Cardiac septum (tissue), 1 donor: ENCODE measurements around the gene SLC10A7. TPM values are rescaled to one million over a fixed set of nuclear protein-coding genes. Genes with fewer than 3 reads are reported as not detected.

Experiments used
- DNase-seq: peaks from one replicate; pipeline ENCODE4 v3.0.0-alpha.2; 2020; ENCODE audit warnings: low spot score
- intact Hi-C: fragments of 100-400 bp; cut with DNase I; formaldehyde crosslinking; loops from one replicate; pipeline ENCODE4 v1.14.0; 2022
- total RNA-seq: library from RNA; stranded (reverse); fragmentation: NEBNext Ultra II Directional; extraction: Animal tissue kit (Norgen Biotek cat#: 25700); gene quantifications from one replicate; pipeline ENCODE4 v1.2.1, GENCODE V29; 2021
- donor health status: DM: no; HTN: no; CAD: no.

Gene SLC10A7
- total RNA-seq, 1 donor from 2014 or later, result 5.0 TPM

GRCh38 chr4:146282657-146283056 lies 239.1 kb downstream of the SLC10A7 start:
- DNase-seq, result no peak
- intact Hi-C loops, result no loop called here

GRCh38 chr4:146278986-146279385 lies 242.8 kb downstream of the SLC10A7 start:
- DNase-seq, result no peak
- intact Hi-C loops, result no loop called here

GRCh38 chr4:146275370-146275769 lies 246.4 kb downstream of the SLC10A7 start:
- intact Hi-C loops, result no loop called here
- DNase-seq, result no peak

GRCh38 chr4:146274774-146275173 lies 247.0 kb downstream of the SLC10A7 start:
- intact Hi-C loops, result no loop called here
- DNase-seq, result no peak

- intact Hi-C loops, result no loop called here
- no peak for DNase-seq
These were observed 248.4 kb downstream of the SLC10A7 start for GRCh38 chr4:146273204-146273901.

- intact Hi-C loops, result no loop called here
- no peak for DNase-seq
These were observed 250.3 kb downstream of the SLC10A7 start for GRCh38 chr4:146271466-146271865.

GRCh38 chr4:146269228-146269653 lies 252.5 kb downstream of the SLC10A7 start:
- intact Hi-C loops, result no loop called here

GRCh38 chr4:146267826-146268225 lies 253.9 kb downstream of the SLC10A7 start:
- intact Hi-C loops, result no loop called here

More at GRCh38 chr4:146269228-146269653, 252.5 kb downstream of the SLC10A7 start:
- DNase-seq, result no peak

GRCh38 chr4:146265950-146266490 lies 255.7 kb downstream of the SLC10A7 start:
- intact Hi-C loops, result no loop called here
- DNase-seq, result no peak

More at GRCh38 chr4:146267826-146268225, 253.9 kb downstream of the SLC10A7 start:
- DNase-seq, result no peak

- intact Hi-C loops, result no loop called here
- DNase-seq, result no peak
These were observed 257.9 kb downstream of the SLC10A7 start for GRCh38 chr4:146263793-146264192.

- no peak for DNase-seq
- intact Hi-C loops, result no loop called here
These were observed 260.7 kb downstream of the SLC10A7 start for GRCh38 chr4:146261041-146261440.

GRCh38 chr4:146260521-146260920 lies 261.2 kb downstream of the SLC10A7 start:
- DNase-seq, result no peak
- intact Hi-C loops, result no loop called here

- intact Hi-C loops, result no loop called here
- no peak for DNase-seq
These were observed 264.2 kb downstream of the SLC10A7 start for GRCh38 chr4:146257511-146257910.

GRCh38 chr4:146256328-146256727 lies 265.4 kb downstream of the SLC10A7 start:
- DNase-seq, result no peak
- intact Hi-C loops, result no loop called here

- no peak for DNase-seq
- intact Hi-C loops, result no loop called here
These were observed 265.9 kb downstream of the SLC10A7 start for GRCh38 chr4:146255874-146256273.

- DNase-seq, result no peak
- intact Hi-C loops, result no loop called here
These were observed 266.3 kb downstream of the SLC10A7 start for GRCh38 chr4:146255463-146255862.

- DNase-seq, result no peak
- intact Hi-C loops, result no loop called here
These were observed 268.6 kb downstream of the SLC10A7 start for GRCh38 chr4:146252969-146253611.

- DNase-seq, result no peak
- intact Hi-C loops, result no loop called here
These were observed 274.4 kb downstream of the SLC10A7 start for GRCh38 chr4:146247356-146247755.

GRCh38 chr4:146246381-146246780 lies 275.4 kb downstream of the SLC10A7 start:
- DNase-seq, result no peak
- intact Hi-C loops, result no loop called here

- DNase-seq, result no peak
- intact Hi-C loops, result no loop called here
These were observed 275.9 kb downstream of the SLC10A7 start for GRCh38 chr4:146245850-146246249.

- no peak for DNase-seq
- intact Hi-C loops, result no loop called here
These were observed 276.5 kb downstream of the SLC10A7 start for GRCh38 chr4:146245246-146245645.
